Epithelial cell of proximal tubule (primary cell): ENCODE measurements around the gene SLC25A42. TPM values are rescaled to one million over a fixed set of nuclear protein-coding genes. Genes with fewer than 3 reads are reported as not detected.
"Not testable (repeated sequence)": the region's sequence is repeated elsewhere in the genome, so short reads cannot be mapped to it uniquely, and the experiment has no call there.

Experiments used
- DNase-seq: peaks from one replicate; pipeline ENCODE4 v3.0.0-alpha.2; 2011; ENCODE audit warnings: low read depth
- H3K4me3 ChIP-seq: 2 replicates; pipeline ENCODE4 v1.5.1; 2011; ENCODE audit warnings: low read depth, mild to moderate bottlenecking, low read length
- total RNA-seq: library from RNA; depleted of rRNA; stranded (reverse); fragments of >200 nt; gene quantifications from 2 replicates; pipeline ENCODE4 v1.2.3, GENCODE V29; 2015
- TF ChIP-seq, protein P1 (sequence below): conservative IDR thresholded peaks from 2 replicates; pipeline ENCODE4 v1.5.1; 2012; ENCODE audit warnings: low read depth, mild to moderate bottlenecking, low read length

Gene SLC25A42
- total RNA-seq, 1 donor from 2014 or later, result 2.9 TPM

DNA sequence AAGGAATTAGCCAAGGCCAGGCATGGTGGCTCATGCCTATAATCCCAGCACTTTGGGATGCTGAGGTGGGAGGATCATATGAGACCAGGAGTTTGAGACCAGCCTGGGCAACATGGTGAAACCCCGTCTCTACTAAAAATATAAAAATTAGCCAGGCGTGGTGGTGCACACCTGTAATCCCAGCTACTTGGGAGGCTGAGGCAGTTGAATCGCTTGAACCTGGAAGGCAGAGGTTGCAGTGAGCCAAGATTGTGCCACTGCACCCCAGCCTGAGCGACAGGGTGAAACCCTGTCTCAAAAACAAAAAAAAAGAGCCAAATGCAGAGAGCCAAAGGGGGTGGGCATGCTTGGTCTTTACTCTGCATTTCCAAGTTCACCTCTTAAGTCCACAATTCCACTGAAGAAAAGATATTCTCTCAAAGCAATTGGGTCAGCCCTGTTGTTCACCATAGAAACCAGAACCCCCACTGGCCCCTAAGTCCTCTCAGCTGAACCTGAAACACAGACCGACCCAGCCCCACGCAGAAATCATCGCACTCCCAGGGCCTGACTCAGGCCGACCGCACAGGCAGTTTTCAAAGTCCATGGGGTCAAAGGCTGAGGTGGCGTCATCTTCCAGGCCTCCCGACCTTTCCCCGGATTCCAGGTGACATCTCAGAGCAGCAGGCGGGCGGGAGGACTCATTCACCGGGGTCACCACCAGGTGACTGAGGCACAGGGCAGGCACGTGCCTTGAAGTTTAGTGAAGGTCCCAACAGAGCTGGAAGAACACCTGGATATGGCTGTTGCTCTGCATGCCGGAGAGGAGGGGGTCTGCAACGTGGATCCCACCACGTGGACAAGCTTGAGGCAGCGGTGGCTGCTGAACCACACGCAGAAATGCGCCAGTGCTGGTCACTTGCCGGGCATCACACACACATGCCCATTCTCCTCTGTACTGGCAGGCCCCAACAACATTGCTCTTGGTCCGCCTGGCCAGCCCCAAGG is 33.1 kb downstream of the SLC25A42 start:
- H3K4me3 ChIP-seq, result no peak overlapping the region
- TF ChIP-seq, protein P1, sequence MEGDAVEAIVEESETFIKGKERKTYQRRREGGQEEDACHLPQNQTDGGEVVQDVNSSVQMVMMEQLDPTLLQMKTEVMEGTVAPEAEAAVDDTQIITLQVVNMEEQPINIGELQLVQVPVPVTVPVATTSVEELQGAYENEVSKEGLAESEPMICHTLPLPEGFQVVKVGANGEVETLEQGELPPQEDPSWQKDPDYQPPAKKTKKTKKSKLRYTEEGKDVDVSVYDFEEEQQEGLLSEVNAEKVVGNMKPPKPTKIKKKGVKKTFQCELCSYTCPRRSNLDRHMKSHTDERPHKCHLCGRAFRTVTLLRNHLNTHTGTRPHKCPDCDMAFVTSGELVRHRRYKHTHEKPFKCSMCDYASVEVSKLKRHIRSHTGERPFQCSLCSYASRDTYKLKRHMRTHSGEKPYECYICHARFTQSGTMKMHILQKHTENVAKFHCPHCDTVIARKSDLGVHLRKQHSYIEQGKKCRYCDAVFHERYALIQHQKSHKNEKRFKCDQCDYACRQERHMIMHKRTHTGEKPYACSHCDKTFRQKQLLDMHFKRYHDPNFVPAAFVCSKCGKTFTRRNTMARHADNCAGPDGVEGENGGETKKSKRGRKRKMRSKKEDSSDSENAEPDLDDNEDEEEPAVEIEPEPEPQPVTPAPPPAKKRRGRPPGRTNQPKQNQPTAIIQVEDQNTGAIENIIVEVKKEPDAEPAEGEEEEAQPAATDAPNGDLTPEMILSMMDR, result no peak
- no peak for DNase-seq

DNA sequence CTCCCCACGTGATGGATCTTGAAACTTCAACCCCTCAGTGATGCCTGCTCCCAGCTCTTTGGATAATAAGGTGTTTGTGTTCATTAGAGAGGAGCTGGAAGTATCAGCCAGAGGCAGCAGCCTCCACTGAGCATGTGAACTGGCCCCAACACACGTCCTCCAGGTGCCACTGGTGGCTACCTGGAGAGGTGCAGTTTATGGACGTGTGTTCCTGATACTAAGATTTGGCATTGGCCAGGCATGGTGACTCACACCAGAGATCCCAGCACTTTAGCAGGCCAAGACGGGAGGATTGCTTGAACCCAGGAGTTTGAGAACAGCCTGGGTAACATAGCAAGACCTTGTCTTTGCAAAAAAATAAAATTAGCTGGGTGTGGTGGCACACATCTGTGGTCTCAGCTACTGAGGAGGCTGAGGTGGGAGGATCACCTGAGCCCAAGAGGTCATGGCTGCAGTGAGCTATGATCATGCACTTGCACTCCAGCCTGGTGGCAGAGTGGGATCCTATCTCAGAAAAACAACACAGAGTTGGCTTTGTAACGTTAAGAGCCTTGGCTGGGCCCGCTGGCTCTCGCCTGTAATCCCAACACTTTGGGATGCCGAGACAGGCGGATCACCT is 34.4 kb downstream of the SLC25A42 start:
- DNase-seq, result no peak
- TF ChIP-seq, protein P1, result no peak

DNA sequence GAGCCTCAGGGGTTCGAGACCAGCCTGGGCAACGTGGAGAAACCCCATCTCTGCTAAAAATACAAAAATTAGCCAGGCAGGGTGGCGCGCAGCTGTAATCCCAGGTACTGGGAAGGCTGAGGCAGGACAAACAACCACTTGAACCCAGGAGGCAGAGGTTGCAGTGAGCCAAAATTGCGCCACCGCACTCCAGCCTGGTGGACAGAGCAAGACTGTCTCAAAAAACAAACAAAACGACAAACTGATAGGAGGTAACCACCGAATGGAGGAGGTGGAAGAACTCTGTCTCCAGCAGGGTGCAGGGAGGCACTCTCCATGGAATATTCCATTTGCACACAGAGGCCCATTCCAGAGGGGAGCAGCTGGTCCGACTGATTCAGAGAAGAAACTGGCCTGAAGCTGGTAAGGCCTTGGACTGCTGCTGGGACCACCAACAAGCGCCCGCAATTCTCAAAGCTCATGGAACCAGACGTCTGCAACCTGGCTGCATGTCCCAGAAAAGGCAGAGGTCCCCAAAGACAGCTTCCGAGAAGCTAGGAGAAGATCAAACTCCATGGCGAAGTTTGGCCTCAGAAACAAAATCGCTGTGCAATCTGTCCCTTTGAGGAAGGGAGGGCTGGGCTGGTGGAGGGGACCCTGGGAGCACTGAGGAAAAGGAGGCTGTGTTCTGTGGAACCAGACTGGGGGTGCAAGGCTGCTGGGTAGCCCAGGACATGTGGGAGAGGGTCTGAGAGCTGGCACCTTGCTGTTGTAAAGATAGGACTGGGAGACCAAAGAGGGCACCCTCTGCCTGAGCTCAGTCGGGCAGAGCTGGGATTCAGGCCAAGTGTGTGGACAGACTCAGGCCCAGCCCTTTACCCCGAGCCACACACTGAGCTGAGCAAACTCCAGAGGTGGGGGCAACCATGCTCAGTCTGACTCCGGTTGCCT is 35.2 kb downstream of the SLC25A42 start:
- TF ChIP-seq, protein P1, result no peak
- DNase-seq, result no peak
- H3K4me3 ChIP-seq, result no peak overlapping the region

More for the DNA sequence above, 34.4 kb downstream of the SLC25A42 start:
- H3K4me3 ChIP-seq, result no peak overlapping the region

DNA sequence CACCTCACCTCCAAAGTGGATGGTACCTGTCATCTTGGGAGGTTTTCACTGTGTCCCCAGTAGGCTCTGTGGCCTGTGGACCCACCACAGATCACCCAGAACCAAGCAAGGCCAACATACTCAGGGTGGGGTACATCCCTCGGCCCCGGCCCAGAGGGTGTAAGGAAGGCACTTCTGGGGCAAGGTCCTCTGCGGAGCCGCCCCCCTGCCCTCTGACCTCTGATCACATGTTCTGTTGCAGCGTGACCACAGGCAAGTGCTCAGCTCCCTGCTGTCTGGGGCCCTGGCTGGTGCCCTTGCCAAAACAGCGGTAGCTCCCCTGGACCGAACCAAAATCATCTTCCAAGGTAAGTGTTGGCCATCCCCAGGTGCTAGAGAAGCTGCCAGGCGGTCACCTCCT is 37.7 kb downstream of the SLC25A42 start:
- TF ChIP-seq, protein P1, result no peak
- H3K4me3 ChIP-seq, result no peak overlapping the region
- DNase-seq, result no peak

DNA sequence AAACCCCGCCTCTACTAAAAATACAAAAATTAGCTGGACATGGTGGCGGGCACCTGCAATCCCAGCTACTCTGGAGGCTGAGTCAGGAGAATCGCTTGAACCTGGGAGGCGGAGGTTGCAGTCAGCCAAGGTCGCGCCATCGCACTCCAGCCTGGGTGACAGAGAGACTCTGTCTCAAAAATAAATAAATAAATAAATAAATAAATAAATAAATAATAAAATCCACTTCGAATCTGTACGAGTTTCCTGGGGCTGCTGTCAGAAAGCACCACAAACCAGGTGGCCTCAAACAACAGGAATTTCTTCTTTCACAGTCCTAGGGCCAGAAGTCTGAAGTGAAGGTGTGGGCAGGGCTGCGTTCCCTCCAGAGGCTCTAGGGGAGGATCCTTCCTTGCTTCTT is 38.8 kb downstream of the SLC25A42 start:
- not testable (repeated sequence) for H3K4me3 ChIP-seq, DNase-seq

DNA sequence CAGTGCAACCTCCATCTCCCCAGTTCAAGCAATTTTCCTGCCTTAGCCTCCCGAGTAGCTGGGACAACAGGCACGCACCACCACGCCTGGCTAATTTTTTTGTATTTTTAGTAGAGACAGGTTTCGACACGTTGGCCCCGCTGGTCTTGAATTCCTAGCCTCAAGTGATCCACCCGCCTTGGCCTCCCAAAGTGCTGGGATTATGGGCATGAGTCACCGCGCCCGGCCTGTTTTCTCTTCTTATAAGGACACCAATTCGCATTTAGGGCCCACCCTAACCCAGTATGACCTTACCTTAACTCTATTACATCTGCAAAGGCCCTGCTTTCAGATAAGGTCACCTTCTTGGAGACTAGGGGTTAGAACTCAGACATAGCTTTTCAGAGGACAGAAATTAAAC is 39.4 kb downstream of the SLC25A42 start:
- no peak overlapping the region for H3K4me3 ChIP-seq
- no peak for DNase-seq
- TF ChIP-seq, protein P1, result no peak
